Mesothelial cell of epicardium (in vitro differentiated cells): ENCODE results near the gene RAB35. TPM values are rescaled to one million over a fixed set of nuclear protein-coding genes. Genes with fewer than 3 reads are reported as not detected.

Experiments used
- DNase-seq, 2 experiments: peaks; one replicate each; pipeline ENCODE4 v3.0.0; 2021; ENCODE audit warnings: low spot score in 2 of 2; ENCODE audit not compliant: unreplicated experiment in 2 of 2
- H3K27ac Mint-ChIP-seq: 2 replicates; pipeline ENCODE4 v1.8.0; 2021; ENCODE audit warnings: mixed read lengths
- H3K27me3 Mint-ChIP-seq: 2 replicates; pipeline ENCODE4 v1.8.0; 2021; ENCODE audit warnings: low read depth, mixed read lengths
- H3K36me3 Mint-ChIP-seq: 2 replicates; pipeline ENCODE4 v1.8.0; 2021; ENCODE audit warnings: mixed read lengths
- H3K4me1 Mint-ChIP-seq: 2 replicates; pipeline ENCODE4 v1.8.0; 2021; ENCODE audit warnings: mixed read lengths
- H3K4me3 Mint-ChIP-seq: 2 replicates; pipeline ENCODE4 v1.8.0; 2021; ENCODE audit warnings: mild to moderate bottlenecking, moderate library complexity, mixed read lengths
- H3K9me3 Mint-ChIP-seq: 2 replicates; pipeline ENCODE4 v1.8.0; 2021; ENCODE audit warnings: mixed read lengths
- total RNA-seq: library from RNA; stranded (reverse); gene quantifications from 3 replicates; pipeline ENCODE4 v1.2.1, GENCODE V29; 2021
- TF ChIP-seq, protein P1 (sequence below): fragments of 200-600 bp; sonication (generic); IDR thresholded peaks from one replicate; pipeline ENCODE4 v1.5.0; 2021; ENCODE audit warnings: antibody characterized with exemption; ENCODE audit not compliant: unreplicated experiment

RAB35 gene
- total RNA-seq, 1 donor from 2014 or later, result 36.5 TPM

DNA sequence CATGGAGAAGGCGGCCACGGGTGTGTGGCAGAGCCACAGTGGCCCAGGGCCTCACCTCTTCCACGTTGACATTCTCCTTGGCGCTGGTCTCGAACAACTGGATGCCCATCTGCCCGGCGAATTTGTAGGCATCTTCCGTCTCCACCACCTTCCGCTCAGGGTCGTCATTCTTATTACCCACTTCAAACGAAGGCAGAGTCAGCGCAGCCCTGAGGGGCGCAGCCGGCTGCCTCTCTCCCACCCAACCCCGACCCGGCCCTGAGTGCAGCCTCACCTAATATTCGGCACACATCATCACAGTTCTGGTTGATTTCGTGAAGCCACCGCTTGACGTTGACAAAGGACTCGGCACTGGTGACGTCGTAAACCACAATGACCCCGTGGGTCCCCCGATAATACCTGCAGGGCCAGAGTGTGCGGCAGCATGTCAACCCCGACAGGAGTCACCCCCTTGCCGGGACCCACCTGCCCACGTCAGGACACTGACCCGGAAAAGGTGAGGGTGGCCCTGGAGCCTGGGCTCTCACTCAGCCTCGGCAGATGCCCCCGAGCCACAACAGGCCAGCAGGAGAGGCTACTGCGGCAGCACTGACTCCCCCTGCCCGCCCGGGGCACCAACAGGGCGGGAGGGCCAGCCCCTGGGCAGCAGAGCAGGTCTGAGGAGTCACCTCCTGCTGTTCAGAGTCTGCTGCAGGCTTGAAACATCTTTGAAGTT is 17.6 kb downstream of the RAB35 start:
- no peak for DNase-seq
- peaks cover 13% of the 10 kb centered on the region for H3K4me1 Mint-ChIP-seq
- no peak overlapping the region for H3K27ac Mint-ChIP-seq
- no peak overlapping the region for H3K4me3 Mint-ChIP-seq
- TF ChIP-seq, protein P1, sequence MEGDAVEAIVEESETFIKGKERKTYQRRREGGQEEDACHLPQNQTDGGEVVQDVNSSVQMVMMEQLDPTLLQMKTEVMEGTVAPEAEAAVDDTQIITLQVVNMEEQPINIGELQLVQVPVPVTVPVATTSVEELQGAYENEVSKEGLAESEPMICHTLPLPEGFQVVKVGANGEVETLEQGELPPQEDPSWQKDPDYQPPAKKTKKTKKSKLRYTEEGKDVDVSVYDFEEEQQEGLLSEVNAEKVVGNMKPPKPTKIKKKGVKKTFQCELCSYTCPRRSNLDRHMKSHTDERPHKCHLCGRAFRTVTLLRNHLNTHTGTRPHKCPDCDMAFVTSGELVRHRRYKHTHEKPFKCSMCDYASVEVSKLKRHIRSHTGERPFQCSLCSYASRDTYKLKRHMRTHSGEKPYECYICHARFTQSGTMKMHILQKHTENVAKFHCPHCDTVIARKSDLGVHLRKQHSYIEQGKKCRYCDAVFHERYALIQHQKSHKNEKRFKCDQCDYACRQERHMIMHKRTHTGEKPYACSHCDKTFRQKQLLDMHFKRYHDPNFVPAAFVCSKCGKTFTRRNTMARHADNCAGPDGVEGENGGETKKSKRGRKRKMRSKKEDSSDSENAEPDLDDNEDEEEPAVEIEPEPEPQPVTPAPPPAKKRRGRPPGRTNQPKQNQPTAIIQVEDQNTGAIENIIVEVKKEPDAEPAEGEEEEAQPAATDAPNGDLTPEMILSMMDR, result no peak
- H3K27me3 Mint-ChIP-seq, result no peaks in the 10 kb centered on the region
- H3K36me3 Mint-ChIP-seq, result peaks cover 12% of the 10 kb centered on the region
- no peaks in the 10 kb centered on the region for H3K9me3 Mint-ChIP-seq

DNA sequence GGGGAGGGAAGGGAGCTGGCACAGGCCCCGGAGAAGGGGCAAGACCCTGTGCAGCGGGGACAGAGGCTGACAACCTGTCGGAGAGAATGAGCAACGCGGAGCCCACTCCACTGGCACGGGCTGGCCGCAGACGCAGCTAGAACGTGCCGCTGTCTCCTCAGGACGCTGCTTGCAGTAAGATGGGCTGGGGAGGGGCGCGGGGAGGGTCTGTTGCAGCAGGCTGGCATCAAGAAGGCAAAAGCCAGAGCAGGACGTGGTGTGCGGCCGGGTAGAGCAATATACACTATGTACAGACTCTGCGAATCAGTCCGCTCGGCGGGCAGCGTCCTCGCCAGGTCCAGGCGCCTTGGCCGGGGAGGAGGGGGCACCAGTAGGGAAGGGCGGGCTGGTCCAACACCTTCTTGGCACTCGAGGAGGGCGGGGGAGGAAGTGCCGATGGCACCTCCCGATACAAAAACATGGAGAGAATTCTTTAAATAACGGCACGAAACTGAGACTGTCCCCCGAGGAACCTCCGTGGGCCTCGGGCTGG is 19.8 kb downstream of the RAB35 start:
- Mint-ChIP-seq H3K27me3 (no peaks in the 10 kb centered on the region), H3K4me1 (peaks cover 19% of the 10 kb centered on the region), H3K36me3 (peaks cover 10% of the 10 kb centered on the region), H3K4me3 (no peak overlapping the region), H3K27ac (no peak overlapping the region), H3K9me3 (no peaks in the 10 kb centered on the region)
- TF ChIP-seq, protein P1, result no peak
- no peak for DNase-seq

DNA sequence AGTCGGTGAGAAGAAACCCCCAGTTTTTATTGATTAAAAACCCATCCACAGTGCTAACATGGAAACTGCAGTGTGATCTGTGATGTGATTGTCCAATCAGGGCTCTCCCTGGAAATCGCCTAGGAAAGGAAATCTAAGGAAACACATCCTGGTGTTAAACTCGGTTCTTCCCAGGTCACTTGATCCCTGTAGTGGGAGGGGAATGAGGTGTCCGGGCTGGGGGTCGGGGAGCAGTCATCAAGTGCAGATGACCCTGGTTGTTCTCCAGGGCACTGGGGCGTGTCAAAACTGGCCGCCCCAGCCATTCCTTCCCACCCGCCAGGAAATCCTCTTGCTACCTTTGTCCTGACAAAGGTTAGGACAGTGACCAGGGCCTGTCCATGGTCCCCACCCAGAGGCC is 20.8 kb downstream of the RAB35 start:
- no peaks in the 10 kb centered on the region for H3K9me3 Mint-ChIP-seq
- H3K27me3 Mint-ChIP-seq, result no peaks in the 10 kb centered on the region
- peaks cover 8% of the 10 kb centered on the region for H3K36me3 Mint-ChIP-seq
- DNase-seq, result no peak
- H3K27ac Mint-ChIP-seq, result no peak overlapping the region
- H3K4me3 Mint-ChIP-seq, result no peak overlapping the region
- TF ChIP-seq, protein P1, result no peak
- peaks cover 13% of the 10 kb centered on the region for H3K4me1 Mint-ChIP-seq

DNA sequence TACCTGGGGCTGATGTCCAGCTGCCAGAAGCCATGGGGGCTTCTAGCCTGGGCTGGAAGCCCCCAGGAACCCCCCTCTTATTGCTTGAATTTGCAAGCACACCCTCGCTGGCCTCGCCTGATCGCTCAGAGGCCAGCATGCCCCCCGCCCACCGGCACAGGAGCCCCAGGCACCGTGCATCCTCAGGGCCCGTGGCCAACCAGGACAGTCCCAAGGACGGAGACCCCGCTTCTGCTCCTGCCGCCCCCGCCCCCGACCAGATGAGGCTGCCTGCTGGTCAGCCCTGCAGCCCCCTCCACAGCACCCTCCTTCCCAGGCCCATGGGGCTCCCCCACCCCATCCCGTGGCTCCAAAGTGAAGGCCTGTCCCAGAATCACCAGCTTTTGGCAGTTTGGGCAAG is 21.2 kb downstream of the RAB35 start:
- H3K4me1 Mint-ChIP-seq, result peaks cover 13% of the 10 kb centered on the region
- DNase-seq, result no peak
- H3K36me3 Mint-ChIP-seq, result peaks cover 8% of the 10 kb centered on the region
- H3K27ac Mint-ChIP-seq, result no peak overlapping the region
- no peak overlapping the region for H3K4me3 Mint-ChIP-seq
- no peaks in the 10 kb centered on the region for H3K9me3 Mint-ChIP-seq
- TF ChIP-seq, protein P1, result no peak
- H3K27me3 Mint-ChIP-seq, result no peaks in the 10 kb centered on the region

GRCh38 chr12:120094485-120094884 is 22.1 kb downstream of the RAB35 start:
- no peak overlapping the region for H3K27ac Mint-ChIP-seq
- DNase-seq, result no peak
- H3K4me3 Mint-ChIP-seq, result no peak overlapping the region
- H3K27me3 Mint-ChIP-seq, result no peaks in the 10 kb centered on the region
- peaks cover 13% of the 10 kb centered on the region for H3K4me1 Mint-ChIP-seq
- H3K9me3 Mint-ChIP-seq, result no peaks in the 10 kb centered on the region
- TF ChIP-seq, protein P1, result no peak
- peaks cover 8% of the 10 kb centered on the region for H3K36me3 Mint-ChIP-seq
